GM12801 (cell line): ENCODE measurements around the gene GABBR2.

Experiments used
- TF ChIP-seq, protein P1 (sequence below): IDR thresholded peaks from one replicate; pipeline ENCODE4 v1.5.1; 2011; ENCODE audit warnings: control low read depth; ENCODE audit not compliant: insufficient read length; ENCODE audit errors: extremely low read depth

The GABBR2 gene

DNA sequence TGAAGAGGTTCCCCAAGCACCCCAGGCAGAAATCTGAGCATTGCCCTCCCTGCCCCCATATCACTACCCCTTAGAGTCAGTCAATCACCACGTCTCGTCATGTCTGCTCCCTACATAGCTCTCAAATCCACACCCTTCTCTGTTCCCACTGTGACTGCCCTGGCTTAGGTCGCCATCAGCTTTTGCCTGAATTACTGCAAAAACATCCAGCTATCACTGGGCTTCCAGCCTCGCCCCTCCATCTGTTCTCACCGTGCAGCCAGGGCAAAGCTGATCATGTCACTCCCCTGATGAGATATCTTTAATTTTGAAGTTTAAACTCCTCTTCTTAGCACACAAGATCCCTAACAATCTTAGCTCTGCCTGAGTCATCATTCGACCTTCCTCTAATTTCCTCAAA, 363.7 kb downstream of the GABBR2 start:
- TF ChIP-seq, protein P1, sequence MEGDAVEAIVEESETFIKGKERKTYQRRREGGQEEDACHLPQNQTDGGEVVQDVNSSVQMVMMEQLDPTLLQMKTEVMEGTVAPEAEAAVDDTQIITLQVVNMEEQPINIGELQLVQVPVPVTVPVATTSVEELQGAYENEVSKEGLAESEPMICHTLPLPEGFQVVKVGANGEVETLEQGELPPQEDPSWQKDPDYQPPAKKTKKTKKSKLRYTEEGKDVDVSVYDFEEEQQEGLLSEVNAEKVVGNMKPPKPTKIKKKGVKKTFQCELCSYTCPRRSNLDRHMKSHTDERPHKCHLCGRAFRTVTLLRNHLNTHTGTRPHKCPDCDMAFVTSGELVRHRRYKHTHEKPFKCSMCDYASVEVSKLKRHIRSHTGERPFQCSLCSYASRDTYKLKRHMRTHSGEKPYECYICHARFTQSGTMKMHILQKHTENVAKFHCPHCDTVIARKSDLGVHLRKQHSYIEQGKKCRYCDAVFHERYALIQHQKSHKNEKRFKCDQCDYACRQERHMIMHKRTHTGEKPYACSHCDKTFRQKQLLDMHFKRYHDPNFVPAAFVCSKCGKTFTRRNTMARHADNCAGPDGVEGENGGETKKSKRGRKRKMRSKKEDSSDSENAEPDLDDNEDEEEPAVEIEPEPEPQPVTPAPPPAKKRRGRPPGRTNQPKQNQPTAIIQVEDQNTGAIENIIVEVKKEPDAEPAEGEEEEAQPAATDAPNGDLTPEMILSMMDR = no peak

DNA sequence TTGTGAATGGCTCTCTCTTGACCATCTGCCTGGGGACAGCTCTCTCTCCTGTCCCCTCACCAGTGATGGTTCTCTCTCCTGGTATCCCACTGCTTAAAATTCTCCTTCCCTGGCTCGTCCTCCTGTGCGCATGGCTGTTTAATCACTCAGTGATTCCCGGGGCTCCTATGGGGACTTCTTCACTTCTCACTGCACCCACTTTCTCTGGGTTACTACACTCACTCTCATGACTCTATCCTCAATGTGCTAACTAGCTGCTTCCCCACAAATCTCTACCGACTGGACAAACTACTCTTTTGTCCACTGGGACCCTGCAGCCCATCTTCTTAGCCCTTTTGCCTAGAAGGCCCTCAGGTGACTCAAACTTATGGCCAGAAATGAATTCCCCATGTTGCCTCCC, 364.2 kb downstream of the GABBR2 start:
- TF ChIP-seq, protein P1 = no peak

DNA sequence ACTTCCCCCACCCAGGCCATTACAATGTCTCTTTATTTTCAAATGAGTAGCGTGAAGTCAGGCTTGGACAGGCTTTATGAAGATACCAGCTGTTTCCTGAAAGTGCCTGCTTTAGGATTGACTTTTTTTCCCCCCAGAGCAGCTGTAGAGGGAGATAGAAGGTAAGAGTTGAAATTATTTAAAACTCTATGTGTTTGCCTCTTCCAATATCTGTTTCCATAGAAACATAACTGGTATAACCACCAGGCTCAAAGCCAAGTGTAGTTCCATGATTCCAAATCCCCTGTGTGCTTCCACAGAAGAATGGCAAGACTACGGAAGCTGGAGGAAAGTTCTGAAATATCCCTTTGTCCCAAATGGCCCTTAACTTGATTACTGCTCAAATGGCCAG, 365.9 kb downstream of the GABBR2 start:
- TF ChIP-seq, protein P1 = no peak

DNA sequence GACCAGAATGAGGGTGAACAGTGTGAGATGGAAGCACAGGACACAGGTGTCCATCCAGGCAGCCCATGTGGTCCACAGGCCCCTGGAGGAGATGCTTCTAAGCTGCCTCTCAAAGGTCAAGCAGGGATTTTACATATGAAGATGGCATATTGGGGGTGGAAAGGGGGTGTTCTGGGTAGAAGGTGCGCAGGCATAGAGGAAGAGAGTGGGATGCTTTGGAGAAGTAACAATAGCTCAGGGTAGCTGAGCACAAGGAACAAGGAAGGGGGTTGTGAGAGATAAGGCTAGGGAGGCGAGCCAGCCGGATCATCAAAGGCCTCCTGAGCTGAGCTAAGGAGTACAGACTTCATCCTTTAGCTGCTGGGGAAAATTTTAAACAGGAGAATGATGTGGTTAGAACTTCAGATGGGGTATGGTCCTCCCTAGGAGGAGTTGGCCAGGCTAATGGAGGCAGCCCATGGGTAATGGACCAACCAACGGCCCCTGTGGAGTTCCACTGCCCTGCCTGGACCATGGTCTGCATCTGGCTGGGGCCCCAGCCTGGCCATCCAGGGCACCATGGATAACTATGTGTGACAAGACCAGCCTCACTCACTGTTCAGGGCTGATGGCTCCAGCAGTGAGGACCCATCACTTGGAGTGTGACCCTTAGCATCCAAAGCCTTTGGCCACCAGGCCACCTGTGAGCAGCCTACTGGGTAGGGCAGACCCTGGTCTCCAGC, 366.5 kb downstream of the GABBR2 start:
- TF ChIP-seq, protein P1 = no peak

DNA sequence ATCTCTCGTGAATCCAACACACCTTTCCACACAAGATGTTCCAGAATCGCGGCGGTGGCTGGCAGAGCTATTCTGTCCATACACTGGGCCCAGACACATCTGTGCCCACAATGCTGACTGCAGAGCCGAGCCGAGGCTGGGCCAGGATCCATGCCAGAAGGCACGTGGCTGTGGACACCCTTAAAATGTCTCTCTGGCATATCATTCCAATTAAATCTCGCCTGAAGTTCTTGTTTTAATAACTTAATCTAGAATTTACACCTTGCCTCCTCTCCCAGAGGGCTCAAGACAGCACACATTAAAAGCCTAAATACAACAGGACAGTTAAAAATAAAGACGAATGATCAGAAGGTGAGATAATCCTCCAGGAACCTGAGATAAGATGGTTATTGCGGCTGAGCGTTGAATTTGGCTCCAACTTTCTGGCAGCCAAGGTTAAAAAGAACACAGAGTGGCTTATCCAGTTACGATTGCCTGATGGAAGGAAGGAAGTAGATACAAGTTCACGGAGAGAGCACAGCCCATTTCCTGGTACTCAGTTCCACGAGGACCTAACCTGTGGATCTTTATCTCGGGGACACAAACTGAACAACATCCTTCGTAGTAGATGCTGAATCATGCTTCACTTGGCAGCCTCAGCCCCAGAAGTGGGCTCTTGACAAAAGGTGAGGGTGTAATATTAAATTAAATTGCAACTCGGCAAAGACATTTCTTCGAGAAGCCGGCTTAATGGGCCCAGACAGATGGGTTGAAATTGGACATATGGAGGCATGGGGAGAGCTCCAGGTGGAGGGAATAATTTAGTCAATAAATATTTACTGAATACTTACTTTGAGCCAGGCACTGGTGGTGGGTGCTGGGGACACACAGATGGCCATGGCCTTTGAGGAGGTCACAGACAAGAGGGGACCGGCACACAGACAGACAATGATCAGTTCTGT, 367.3 kb downstream of the GABBR2 start:
- TF ChIP-seq, protein P1 = no peak

DNA sequence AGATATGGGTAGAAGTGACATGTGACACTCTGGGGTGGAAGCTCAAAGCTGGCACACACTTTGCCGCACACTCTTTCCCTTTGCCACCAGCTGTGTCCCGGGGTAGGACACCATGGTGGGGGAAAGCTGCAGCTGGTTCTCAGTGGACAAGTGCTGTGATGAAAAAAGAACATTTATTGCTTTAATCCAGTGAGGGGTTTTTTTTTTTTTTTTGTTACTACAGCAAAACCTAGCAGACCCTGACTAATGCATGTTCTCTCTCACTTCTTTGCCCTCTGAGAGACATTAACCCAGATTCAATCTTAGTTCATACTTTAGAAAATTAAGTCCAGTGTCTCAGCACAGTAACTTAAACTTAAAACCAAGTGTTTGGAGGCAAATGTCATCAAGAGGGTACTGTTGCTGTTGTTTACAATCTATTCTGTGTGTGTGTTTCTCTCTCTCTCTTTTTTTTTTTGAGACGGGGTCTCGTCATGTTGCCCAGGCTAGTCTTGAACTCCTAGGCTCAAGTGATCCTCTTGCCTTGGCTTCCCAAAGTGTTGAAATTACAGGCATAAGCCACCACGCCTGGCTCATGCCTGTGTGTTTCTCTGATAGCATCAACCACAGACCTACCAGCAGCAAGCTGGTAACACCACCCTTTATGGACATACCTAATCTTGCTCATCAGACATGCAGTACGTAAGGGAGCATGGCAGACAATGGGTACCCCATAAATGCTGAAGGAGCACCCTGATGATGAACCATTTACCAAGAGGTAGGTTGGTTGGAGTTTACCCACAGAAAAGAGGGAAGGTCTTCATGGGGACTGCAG, 368.5 kb downstream of the GABBR2 start:
- TF ChIP-seq, protein P1 = no peak

DNA sequence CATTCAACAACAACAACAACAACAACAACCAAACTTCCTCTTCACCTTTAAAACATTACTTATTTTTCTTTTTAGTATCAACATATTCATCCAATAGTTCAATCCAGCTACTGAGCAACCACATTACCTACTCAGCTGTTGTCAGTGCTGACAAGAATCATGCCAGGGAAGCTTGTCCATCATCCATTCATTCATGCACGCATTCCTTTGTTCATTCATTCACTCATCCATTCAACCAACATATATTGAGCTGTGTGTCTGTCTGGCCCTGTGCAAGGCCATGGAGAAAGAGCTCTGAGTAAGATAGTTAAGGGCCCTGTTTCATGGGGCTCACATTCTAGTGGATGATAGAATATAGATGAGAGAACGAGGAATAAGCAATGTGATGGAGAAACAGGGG, 373.1 kb downstream of the GABBR2 start:
- TF ChIP-seq, protein P1 = no peak
